Neural progenitor cell (in vitro differentiated cells): ENCODE results near the gene AMIGO2.

ENCODE experiments used
- CTCF ChIP-seq: fragments of 200-600 bp; sonication (generic); IDR thresholded peaks from 2 replicates; pipeline ENCODE4 v1.5.1; 2017; ENCODE audit warnings: antibody characterized with exemption, mild to moderate bottlenecking
- EZH2 ChIP-seq: fragments of 200-600 bp; sonication (generic); IDR thresholded peaks from 2 replicates; pipeline ENCODE4 v1.6.1; 2017; ENCODE audit warnings: antibody characterized with exemption, mild to moderate bottlenecking, moderate library complexity
- EZH2phosphoT487 ChIP-seq: fragments of 200-600 bp; sonication (generic); IDR thresholded peaks from 2 replicates; pipeline ENCODE4 v1.6.1; 2017; ENCODE audit warnings: antibody characterized with exemption

- no peak for TF ChIP-seq CTCF
- no peak for TF ChIP-seq EZH2
- no peak for TF ChIP-seq EZH2phosphoT487
These were observed 44.7 kb upstream of the AMIGO2 start for GRCh38 chr12:47124451-47124850.
